Trophoblast cell (in vitro differentiated cells and primary cell): ENCODE data around the gene TTC39A.

Source experiments
- DNase-seq, 2 donors: peaks; one replicate each; pipeline ENCODE4 v3.0.0-alpha.2; 2016
- H2AFZ ChIP-seq: 2 replicates; pipeline ENCODE4 v1.6.1; 2013; ENCODE audit warnings: low read length, moderate library complexity, mild to moderate bottlenecking; ENCODE audit not compliant: insufficient read depth, poor library complexity
- H2AK5ac ChIP-seq: 2 replicates; pipeline ENCODE4 v1.6.1; 2013; ENCODE audit warnings: mild to moderate bottlenecking, low read length
- H2BK120ac ChIP-seq: 2 replicates; pipeline ENCODE4 v1.6.1; 2013; ENCODE audit warnings: low read length, mild to moderate bottlenecking, moderate library complexity; ENCODE audit not compliant: insufficient read depth, poor library complexity
- H2BK12ac ChIP-seq: 2 replicates; pipeline ENCODE4 v1.6.1; 2013; ENCODE audit warnings: mild to moderate bottlenecking, low read length, moderate library complexity
- H2BK5ac ChIP-seq: 2 replicates; pipeline ENCODE4 v1.6.1; 2013; ENCODE audit warnings: low read length, low read depth, moderate library complexity, mild to moderate bottlenecking; ENCODE audit not compliant: poor library complexity
- H3K14ac ChIP-seq: 2 replicates; pipeline ENCODE4 v1.6.1; 2013; ENCODE audit warnings: mild to moderate bottlenecking, low read length
- H3K18ac ChIP-seq: 2 replicates; pipeline ENCODE4 v1.6.1; 2013; ENCODE audit warnings: mild to moderate bottlenecking, low read length
- H3K23ac ChIP-seq: 2 replicates; pipeline ENCODE4 v1.6.1; 2013; ENCODE audit warnings: low read length
- H3K27ac ChIP-seq: 2 replicates; pipeline ENCODE4 v1.5.1; 2013; ENCODE audit warnings: low read depth, mild to moderate bottlenecking, inconsistent platforms, low read length, moderate library complexity
- H3K27me3 ChIP-seq: 2 replicates; pipeline ENCODE4 v1.6.1; 2013; ENCODE audit warnings: inconsistent platforms, mild to moderate bottlenecking, low read length, moderate library complexity; ENCODE audit not compliant: insufficient read depth
- H3K36me3 ChIP-seq, 2 experiments: 1 replicate in 1 of 2; 2 replicates in 1 of 2; pipeline ENCODE4 v1.6.1; 2013; ENCODE audit warnings: low read length in 2 of 2, mild to moderate bottlenecking in 2 of 2, moderate library complexity in 1 of 2; ENCODE audit not compliant: insufficient read depth in 2 of 2, control insufficient read depth in 1 of 2
- H3K4ac ChIP-seq: 2 replicates; pipeline ENCODE4 v1.6.1; 2013; ENCODE audit warnings: low read depth, mild to moderate bottlenecking, low read length, moderate library complexity
- H3K4me1 ChIP-seq, 2 experiments: 1 replicate in 1 of 2; 2 replicates in 1 of 2; pipeline ENCODE4 v1.6.1; 2013; ENCODE audit warnings: low read length in 2 of 2, mild to moderate bottlenecking in 2 of 2, moderate library complexity in 1 of 2; ENCODE audit not compliant: insufficient read depth in 2 of 2, control insufficient read depth in 1 of 2
- H3K4me2 ChIP-seq: 2 replicates; pipeline ENCODE4 v1.6.1; 2013; ENCODE audit warnings: inconsistent platforms, mild to moderate bottlenecking, low read length, moderate library complexity
- H3K4me3 ChIP-seq: 2 replicates; pipeline ENCODE4 v1.5.1; 2013; ENCODE audit warnings: mild to moderate bottlenecking, low read depth, low read length, inconsistent platforms
- H3K79me1 ChIP-seq: one replicate; pipeline ENCODE4 v1.6.1; 2013; ENCODE audit warnings: low read length
- H3K79me2 ChIP-seq: 2 replicates; pipeline ENCODE4 v1.6.1; 2013; ENCODE audit warnings: low read length, mild to moderate bottlenecking; ENCODE audit not compliant: control insufficient read depth, insufficient read depth, poor library complexity
- H3K9ac ChIP-seq: 2 replicates; pipeline ENCODE4 v1.6.1; 2013; ENCODE audit warnings: mild to moderate bottlenecking, low read length
- H3K9me3 ChIP-seq: 2 replicates; pipeline ENCODE4 v1.6.1; 2013; ENCODE audit warnings: low read depth, mild to moderate bottlenecking, control low read depth, inconsistent platforms, low read length; ENCODE audit not compliant: insufficient read depth
- H4K12ac ChIP-seq: 2 replicates; pipeline ENCODE4 v1.6.1; 2013; ENCODE audit warnings: low read depth, mild to moderate bottlenecking, low read length, moderate library complexity
- H4K8ac ChIP-seq: 2 replicates; pipeline ENCODE4 v1.6.1; 2013; ENCODE audit warnings: low read depth, mild to moderate bottlenecking, low read length, moderate library complexity
- H4K91ac ChIP-seq: one replicate; pipeline ENCODE4 v1.6.1; 2013; ENCODE audit warnings: low read depth, mild to moderate bottlenecking, low read length, moderate library complexity
- WGBS: extraction: QIAGEN DNeasy Blood & Tissue Kit; methylation state at CpG from one replicate; pipeline ENCODE4 v1.1.7; 2013; ENCODE audit warnings: missing lambda C conversion rate; ENCODE audit not compliant: insufficient read length, insufficient coverage; ENCODE audit errors: extremely low coverage; 5-methylcytosine and 5-hydroxymethylcytosine counted together

The TTC39A gene

DNA sequence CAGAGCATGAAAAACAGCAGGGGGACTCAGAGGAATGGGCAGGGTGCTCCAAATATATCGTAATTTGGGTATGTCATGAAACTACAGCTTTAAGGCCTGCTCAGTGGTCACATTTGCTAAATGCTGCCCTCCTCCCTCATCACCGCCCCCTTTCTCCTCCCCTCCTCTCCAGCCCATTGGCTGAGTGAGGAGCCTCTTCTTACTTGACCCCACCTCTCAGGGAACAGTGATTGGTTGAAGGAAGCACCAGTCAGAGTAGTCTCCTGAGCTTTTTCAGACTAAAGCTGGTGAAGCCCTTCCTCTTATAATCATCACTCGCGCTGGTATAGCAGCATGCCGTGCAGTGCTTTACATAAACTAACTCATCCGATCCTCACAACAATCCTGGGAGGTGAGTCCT is 10.0 kb upstream of the TTC39A start:
- Histone ChIP-seq H4K91ac (no peak overlapping the region), H4K8ac (no peak overlapping the region), H3K4me3 (no peak overlapping the region), H3K79me1 (peaks cover 5% of the 10 kb centered on the region), H2BK120ac (no peak overlapping the region), H2AFZ (no peak overlapping the region), H3K27ac (no peak overlapping the region), H3K14ac (no peak overlapping the region), H3K4ac (no peak overlapping the region), H3K18ac (no peak overlapping the region), H3K4me2 (no peak overlapping the region), H3K27me3 (peaks cover 5% of the 10 kb centered on the region), H3K36me3 (no peaks in the 10 kb centered on the region), H3K9me3 (peaks cover 3% of the 10 kb centered on the region), H2BK5ac (no peak overlapping the region), H3K9ac (no peak overlapping the region), H3K4me1 (peaks cover 8 to 10% of the 10 kb centered on the region in 2 experiments), H2AK5ac (no peak overlapping the region), H3K79me2 (peaks cover 3% of the 10 kb centered on the region), H4K12ac (no peak overlapping the region), H2BK12ac (no peak overlapping the region), H3K23ac (no peak overlapping the region)
- no CpG with 5 or more reads among the region's 6 CpGs for WGBS
- no peak for DNase-seq

DNA sequence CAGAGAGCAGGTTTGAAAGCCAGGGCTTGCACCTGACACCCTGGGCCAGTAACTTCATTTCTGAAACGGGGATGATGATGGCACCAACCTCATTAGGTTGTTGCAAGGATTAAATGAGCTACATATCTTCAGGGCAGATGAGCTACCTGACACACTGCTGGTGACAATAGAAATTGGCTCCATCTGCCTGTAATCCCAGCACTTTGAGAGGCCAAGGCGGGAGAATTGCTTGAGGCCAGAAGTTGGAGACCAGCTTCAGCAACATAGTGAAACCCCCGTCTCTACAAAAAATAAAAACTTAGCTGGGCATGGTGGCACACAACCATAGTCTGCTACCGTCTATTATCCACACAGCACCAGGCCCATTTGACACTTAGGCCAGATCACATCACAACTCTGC is 6.3 kb upstream of the TTC39A start:
- Histone ChIP-seq H3K27ac (no peak overlapping the region), H3K4me1 (no peaks in the 10 kb centered on the region), H3K23ac (no peak overlapping the region), H3K4me3 (no peak overlapping the region), H2BK12ac (no peak overlapping the region), H3K27me3 (no peaks in the 10 kb centered on the region), H3K14ac (no peak overlapping the region), H3K4ac (no peak overlapping the region), H3K9ac (no peak overlapping the region), H3K36me3 (no peaks in the 10 kb centered on the region), H3K18ac (no peak overlapping the region), H4K12ac (no peak overlapping the region), H2BK5ac (no peak overlapping the region), H3K4me2 (no peak overlapping the region), H2AFZ (no peak overlapping the region), H2AK5ac (no peak overlapping the region), H2BK120ac (no peak overlapping the region), H3K79me1 (no peaks in the 10 kb centered on the region), H3K79me2 (no peaks in the 10 kb centered on the region), H4K91ac (no peak overlapping the region), H3K9me3 (peaks cover 4% of the 10 kb centered on the region), H4K8ac (no peak overlapping the region)
- no peak for DNase-seq
- WGBS = no CpG with 5 or more reads among the region's 4 CpGs

DNA sequence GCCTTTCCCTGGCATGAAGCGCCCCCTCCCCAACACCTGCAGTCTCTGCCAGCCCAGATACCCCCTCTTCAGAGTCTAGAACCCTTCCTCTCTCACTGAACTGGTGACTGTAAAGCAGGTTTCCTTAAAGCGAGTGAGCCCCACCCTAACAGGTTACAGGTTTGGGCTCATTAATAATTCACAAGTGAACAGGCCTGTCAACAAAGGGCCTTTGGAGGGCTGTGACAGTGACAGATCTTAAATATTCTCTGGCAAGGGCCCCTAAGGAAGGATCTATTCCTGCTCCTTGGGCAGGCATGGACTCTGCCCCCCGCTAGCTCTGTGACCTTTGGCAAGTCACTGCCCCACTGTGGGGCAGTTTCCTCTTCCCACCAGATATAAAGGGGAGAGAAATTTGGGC is 5.6 kb upstream of the TTC39A start:
- H4K91ac ChIP-seq = no peak overlapping the region
- H2BK120ac ChIP-seq = no peak overlapping the region
- peaks cover 5 to 6% of the 10 kb centered on the region in 2 experiments for H3K4me1 ChIP-seq
- H3K27me3 ChIP-seq = no peaks in the 10 kb centered on the region
- no peaks in the 10 kb centered on the region for H3K36me3 ChIP-seq
- H2AFZ ChIP-seq = no peak overlapping the region
- no peak overlapping the region for H3K14ac ChIP-seq
- H2BK5ac ChIP-seq = no peak overlapping the region
- no peak overlapping the region for H3K4me2 ChIP-seq
- H3K4me3 ChIP-seq = no peak overlapping the region
- no peak for DNase-seq
- H3K79me1 ChIP-seq = no peaks in the 10 kb centered on the region
- no peak overlapping the region for H3K27ac ChIP-seq
- H4K8ac ChIP-seq = no peak overlapping the region
- H3K23ac ChIP-seq = no peak overlapping the region
- H3K9me3 ChIP-seq = peaks cover 4% of the 10 kb centered on the region
- H4K12ac ChIP-seq = no peak overlapping the region
- H3K79me2 ChIP-seq = no peaks in the 10 kb centered on the region
- H2BK12ac ChIP-seq = no peak overlapping the region
- no peak overlapping the region for H3K9ac ChIP-seq
- WGBS = no CpG with 5 or more reads among the region's 3 CpGs
- no peak overlapping the region for H2AK5ac ChIP-seq
- no peak overlapping the region for H3K18ac ChIP-seq
- H3K4ac ChIP-seq = no peak overlapping the region

DNA sequence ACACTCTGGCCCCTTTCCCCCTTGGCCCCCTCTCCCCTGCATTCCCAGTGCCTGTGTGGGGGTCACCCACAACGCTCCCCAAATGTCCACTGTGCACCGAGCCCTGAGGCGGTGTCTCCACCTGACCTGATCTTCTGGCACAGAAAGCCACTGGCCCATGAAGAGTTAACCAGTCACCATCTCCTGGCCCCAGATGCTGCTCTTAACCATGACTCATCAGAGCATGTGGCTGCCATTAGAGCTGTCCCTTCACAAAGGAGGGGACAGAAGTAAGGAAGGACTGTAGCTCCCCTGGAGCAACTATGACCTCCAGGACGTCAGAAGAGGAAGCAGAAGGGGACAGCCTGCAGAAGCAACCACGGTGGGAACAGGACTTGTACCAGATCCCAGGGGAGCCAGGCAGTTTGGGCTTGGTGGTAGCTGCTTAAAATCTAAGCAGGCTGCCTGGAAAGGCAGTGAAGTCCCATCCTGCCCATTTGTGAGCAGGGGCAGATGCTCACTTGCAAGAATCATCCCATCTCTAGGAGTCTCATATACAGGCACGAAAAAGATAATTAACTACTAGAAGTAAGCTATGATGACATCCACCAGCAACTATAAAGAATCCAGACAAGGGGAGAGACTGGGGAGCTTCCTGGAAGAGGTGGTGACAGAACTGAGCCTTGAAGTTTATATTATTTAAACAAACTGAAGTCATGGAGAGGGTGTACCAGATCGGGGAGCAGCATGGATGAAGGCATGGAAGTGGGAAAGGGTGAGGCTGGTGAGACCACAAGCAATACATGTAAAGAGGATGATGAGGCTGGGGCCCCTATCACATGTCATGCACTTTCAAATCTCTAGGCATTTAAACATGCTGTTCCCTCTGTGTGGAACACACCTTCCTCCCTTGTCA is 1.1 kb upstream of the TTC39A start:
- Histone ChIP-seq H2BK12ac (peak overlapping the region; percentile 44), H4K91ac (peak overlapping the region; percentile 30), H3K4ac (no peak overlapping the region), H3K9me3 (peaks cover 2% of the 10 kb centered on the region), H3K27ac (no peak overlapping the region), H2BK5ac (no peak overlapping the region), H3K4me3 (no peak overlapping the region), H3K18ac (no peak overlapping the region), H3K4me2 (peak overlapping the region; percentile 94), H2AK5ac (no peak overlapping the region), H3K14ac (peak overlapping the region; percentile 39), H2BK120ac (peak overlapping the region; percentile 29), H2AFZ (no peak overlapping the region), H3K9ac (no peak overlapping the region), H3K27me3 (no peaks in the 10 kb centered on the region), H4K12ac (no peak overlapping the region), H3K23ac (no peak overlapping the region), H4K8ac (peak overlapping the region; percentile 33), H3K36me3 (no peaks in the 10 kb centered on the region), H3K4me1 (peaks cover 9 to 11% of the 10 kb centered on the region in 2 experiments), H3K79me1 (peaks cover 4% of the 10 kb centered on the region), H3K79me2 (no peaks in the 10 kb centered on the region)
- WGBS = no CpG with 5 or more reads among the region's 7 CpGs
- peak in 1 of 2 donors; percentile 31 for DNase-seq
